Activated T-cell treated with anti-CD3 and anti-CD28 coated beads for 48 hours (primary cell): Measurements from ENCODE around the gene RPL22.

ENCODE experiments used
- DNase-seq: peaks from one replicate; pipeline ENCODE4 v3.0.0-alpha.2; 2020; ENCODE audit warnings: low read depth

RPL22 gene

DNA sequence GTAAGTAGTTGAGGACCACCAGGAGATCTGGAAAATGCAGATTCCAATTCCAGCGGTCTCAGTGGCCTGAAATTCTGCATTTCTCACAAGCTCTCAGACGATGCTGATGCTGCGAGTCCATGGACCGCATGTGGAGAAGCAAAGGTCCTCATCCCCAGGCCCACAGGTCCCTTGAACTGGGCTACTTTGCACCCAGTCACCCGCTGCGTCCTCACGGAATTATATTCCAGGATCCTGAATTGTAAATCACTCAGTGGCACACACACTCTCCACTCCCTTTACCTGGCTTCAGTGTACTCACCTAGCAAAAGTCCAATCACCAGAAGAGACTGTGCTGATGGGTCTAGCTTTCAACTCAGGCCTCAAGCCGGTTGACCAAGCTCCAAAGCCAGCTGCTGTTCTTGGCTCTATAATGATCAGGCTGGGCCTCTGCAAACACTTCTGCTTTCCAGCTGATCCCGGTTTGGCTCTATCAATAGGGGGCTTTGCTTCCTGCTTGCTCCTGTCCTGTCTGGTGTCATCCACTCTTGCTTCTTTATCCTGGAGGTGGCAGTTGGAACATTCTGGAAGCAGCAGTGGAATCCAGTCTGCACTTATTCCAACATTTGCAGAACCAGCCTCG, 904 bp upstream of the RPL22 start:
- DNase-seq: no peak

DNA sequence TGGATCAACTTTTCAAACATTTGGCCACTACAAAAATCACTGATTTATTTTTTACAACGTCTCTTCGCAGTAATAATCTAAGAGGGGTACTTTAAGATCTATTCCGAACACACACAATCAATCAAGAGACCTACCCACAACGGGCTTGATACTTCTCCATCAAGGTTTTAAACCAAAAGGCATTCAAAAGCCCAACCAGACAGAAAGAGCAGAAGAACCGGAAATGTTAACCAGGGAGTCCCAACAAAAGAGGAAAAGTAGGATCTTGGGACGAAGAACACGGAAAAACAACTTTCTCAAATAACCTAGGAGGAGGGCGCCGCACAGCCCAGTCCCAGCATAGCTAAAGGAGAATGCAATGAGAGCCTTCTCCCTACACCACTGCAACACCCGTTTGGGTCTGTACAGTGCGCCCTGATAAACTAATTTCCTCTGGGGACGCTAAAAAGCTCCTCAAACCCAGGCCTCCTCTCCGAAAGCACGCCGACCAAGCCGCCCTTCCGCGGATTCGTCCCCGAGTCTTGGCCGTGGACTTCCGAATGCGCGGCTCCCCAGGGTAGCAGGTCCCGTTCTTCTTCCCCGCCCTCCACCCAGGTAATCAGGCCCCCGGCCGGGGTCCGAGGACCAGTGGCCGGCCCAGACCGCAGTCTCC, 623 bp downstream of the RPL22 start:
- DNase-seq: no peak

GRCh38 chr1:6197746-6198427, 1.5 kb downstream of the RPL22 start:
- no peak for DNase-seq

GRCh38 chr1:6191968-6192367, 7.4 kb downstream of the RPL22 start:
- no peak for DNase-seq

- DNase-seq: no peak
Measured at GRCh38 chr1:6188466-6188865, 10.9 kb downstream of the RPL22 start.

DNA sequence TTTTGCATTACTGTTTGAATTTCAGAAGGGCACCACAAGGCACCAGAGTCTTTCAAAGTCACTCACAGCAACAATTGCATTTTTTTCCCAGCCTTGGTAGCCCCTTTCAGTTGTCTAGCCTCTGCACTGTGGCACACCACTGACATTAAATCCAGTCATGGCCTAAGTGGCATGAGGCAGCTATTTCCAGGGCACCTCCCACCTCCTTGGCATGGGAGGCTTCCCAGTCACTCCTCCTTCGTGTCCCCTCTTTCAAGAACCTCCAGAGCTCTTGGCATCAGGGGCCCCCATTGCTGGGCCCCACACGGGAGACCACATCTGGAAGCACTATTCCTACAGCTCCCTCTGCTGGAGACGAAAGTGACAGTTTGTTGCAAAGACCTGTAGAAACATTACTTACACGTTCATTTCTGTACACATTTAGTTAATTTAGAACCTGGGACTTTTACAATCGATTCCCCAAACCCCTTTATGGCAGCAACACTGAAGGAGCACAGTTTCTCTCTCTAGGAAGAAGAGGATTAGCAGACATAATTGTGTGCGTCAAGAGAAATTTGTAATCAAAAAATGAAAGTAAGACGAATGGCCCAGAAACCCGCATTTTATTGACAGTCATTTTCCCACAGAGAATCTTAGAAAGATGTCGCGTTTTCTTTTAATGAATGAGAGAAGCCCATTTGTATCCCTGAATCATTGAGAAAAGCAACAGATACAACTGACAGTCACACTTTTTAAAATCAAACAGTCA, 13.6 kb downstream of the RPL22 start:
- DNase-seq: no peak

GRCh38 chr1:6185151-6185550, 14.2 kb downstream of the RPL22 start:
- no peak for DNase-seq

- DNase-seq: no peak
Measured at GRCh38 chr1:6184083-6184783, 15.2 kb downstream of the RPL22 start.

DNA sequence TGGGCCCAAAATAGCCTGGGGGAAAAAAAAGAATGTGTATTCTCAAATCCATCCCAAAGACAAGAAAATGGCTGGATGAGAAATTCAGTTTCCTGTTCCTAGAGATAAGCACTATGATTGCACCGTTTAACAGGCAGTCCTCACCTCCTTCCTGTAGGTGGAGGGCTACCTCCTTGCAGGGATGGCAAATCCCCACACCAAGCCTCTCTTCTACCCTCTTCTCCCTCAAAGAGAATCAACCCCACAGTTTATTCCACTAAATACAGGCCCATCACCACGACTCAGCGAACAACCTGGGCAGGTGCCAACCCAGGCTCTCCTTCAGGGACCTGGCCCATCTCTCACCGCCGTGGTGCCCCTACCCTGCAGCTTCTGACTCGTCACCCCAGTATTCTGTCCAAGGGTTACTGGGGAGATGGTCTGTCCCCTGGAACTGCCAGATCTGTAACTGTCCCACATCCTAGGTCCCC, 15.8 kb downstream of the RPL22 start:
- DNase-seq: no peak

- no peak for DNase-seq
Measured at GRCh38 chr1:6181347-6181770, 18.0 kb downstream of the RPL22 start.

- DNase-seq: no peak
Measured at GRCh38 chr1:6180707-6181311, 18.6 kb downstream of the RPL22 start.

GRCh38 chr1:6180268-6180706, 19.1 kb downstream of the RPL22 start, which contains the start of gene CHD5:
Gene CHD5, minus strand, starts transcription at chr1:6180321. Its CDS starts 298 bp downstream, at chr1:6180023.
- no peak for DNase-seq

GRCh38 chr1:6179564-6180175, 19.7 kb downstream of the RPL22 start:
- no peak for DNase-seq

- DNase-seq: no peak
Measured at GRCh38 chr1:6178751-6179563, 20.4 kb downstream of the RPL22 start.

DNA sequence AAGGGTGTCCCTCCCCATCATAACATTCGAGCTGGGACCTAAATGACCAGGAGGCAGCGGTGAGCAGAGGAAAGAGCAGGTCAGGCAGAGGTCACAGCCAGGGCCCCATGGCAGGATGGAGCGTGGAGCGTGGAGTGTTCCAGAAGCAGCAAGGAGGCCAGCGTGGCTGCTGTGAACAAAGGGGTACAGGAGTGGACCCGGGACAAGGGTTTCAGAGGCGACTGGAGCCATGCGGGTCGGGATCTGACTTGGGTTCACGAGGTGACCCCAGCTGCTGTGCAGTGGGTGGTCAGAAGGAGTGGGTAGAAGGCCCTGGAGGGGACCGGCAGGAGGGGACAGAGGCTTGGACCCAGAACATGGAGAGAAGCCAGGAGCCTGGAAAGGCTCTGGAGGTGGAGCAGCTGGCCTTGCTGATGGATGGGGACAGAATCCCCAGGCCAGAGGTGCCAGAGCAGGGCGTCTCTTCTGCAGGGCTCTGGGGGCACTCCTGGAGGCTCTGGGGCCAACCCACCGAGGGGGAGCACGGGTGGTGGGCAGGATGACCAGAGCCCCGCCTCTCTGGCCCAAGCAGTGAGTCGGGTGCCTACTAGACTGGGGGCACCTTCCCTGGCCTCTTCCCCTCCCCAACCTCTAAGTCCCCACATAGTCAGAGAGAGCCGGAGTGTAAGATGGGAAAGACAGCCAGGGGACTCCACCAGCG, 21.6 kb downstream of the RPL22 start:
- no peak for DNase-seq

DNA sequence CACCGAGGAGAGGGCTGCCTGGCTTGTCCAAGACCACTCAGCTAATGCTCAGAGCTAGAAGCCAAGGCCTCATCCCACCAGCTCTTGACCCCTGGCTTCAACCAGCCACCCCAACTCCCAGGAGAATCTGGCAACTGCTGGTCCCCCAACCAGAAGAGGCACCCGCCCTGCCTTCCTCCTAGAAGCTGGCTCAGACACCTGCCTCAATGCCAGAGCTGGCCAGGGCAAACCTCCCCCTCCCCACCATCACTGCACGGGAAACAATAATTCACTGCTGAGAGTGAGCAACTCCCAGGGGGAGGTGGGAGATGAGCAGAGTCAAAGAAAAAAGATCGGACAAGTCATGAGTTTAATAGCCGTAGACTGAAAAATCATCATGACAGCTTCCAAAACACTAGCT, 22.6 kb downstream of the RPL22 start:
- no peak for DNase-seq

- DNase-seq: no peak
Measured at GRCh38 chr1:6175411-6175828, 24.0 kb downstream of the RPL22 start.

GRCh38 chr1:6174621-6175410, 24.6 kb downstream of the RPL22 start:
- no peak for DNase-seq

DNA sequence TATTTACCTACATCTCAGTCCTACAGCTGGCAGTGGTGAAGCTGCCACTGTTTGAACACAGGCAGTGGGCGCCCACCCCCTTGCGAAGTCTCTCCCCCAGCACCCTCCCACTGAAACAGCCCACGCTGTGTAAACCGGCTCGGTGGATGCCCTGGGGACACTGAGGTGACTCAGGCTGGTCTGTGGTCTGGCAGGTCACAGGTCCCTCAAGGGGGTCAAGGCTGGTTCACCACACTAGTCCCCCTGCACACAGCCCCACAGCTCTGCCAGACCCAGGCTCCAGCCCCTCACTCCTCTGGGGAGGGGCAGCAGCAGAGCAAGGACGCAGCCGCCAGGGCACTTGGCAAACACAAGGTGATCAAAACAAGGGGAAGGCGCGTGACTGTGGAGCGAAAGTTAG, 26.8 kb downstream of the RPL22 start:
- DNase-seq: no peak
